GM23338 (cell line): ENCODE data around the gene GTPBP4.

Experiments used
- CREB1 ChIP-seq: fragments of 250-450 bp; sonication (Bioruptor Pico); IDR thresholded peaks from 2 replicates; pipeline ENCODE4 v1.5.0; 2020; ENCODE audit warnings: low read depth, mild to moderate bottlenecking, moderate library complexity
- EZH2 ChIP-seq: fragments of 200-600 bp; sonication (generic); IDR thresholded peaks from one replicate; pipeline ENCODE4 v1.8.0; 2017; ENCODE audit warnings: antibody characterized with exemption, mild to moderate bottlenecking, low read depth; ENCODE audit not compliant: unreplicated experiment
- EZH2phosphoT487 ChIP-seq: fragments of 200-600 bp; sonication (generic); IDR thresholded peaks from one replicate; pipeline ENCODE4 v1.8.1; 2018; ENCODE audit warnings: antibody characterized with exemption; ENCODE audit not compliant: unreplicated experiment
- JUNB ChIP-seq: IDR thresholded peaks from one replicate; pipeline ENCODE4 v1.6.1; 2016; ENCODE audit warnings: antibody characterized with exemption; ENCODE audit not compliant: unreplicated experiment
- NANOG ChIP-seq: IDR thresholded peaks from 2 replicates; pipeline ENCODE4 v1.6.1; 2016; ENCODE audit warnings: antibody characterized with exemption, borderline replicate concordance
- POLR2AphosphoS5 ChIP-seq: IDR thresholded peaks from 2 replicates; pipeline ENCODE4 v1.6.1; 2016; ENCODE audit warnings: antibody characterized with exemption, low read depth
- ZNF331 ChIP-seq: fragments of 250-450 bp; sonication (Bioruptor Pico); IDR thresholded peaks from 2 replicates; pipeline ENCODE4 v1.5.0; 2020; ENCODE audit warnings: low read depth, mild to moderate bottlenecking, moderate library complexity
- TF ChIP-seq, protein P1 (sequence below), 2 experiments: fragments of 200-600 bp in 1 of 2; sonication (generic) in 1 of 2; conservative IDR thresholded peaks; 2 replicates each; pipeline versions ENCODE4 v1.5.1 to v1.6.1; 2016 to 2017; ENCODE audit warnings: antibody characterized with exemption in 2 of 2, low read depth in 2 of 2, mild to moderate bottlenecking in 2 of 2, moderate library complexity in 1 of 2
- TF ChIP-seq, protein P2 (sequence below): IDR thresholded peaks from one replicate; pipeline ENCODE4 v1.6.1; 2018; ENCODE audit warnings: antibody characterized with exemption; ENCODE audit not compliant: unreplicated experiment
- TF ChIP-seq, protein P3 (sequence below): IDR thresholded peaks from 2 replicates; pipeline ENCODE4 v1.6.1; 2016; ENCODE audit warnings: antibody characterized with exemption
- TF ChIP-seq, protein P4 (sequence below): fragments of 250-450 bp; sonication (Bioruptor Pico); IDR thresholded peaks from 2 replicates; pipeline ENCODE4 v1.5.0; 2020; ENCODE audit warnings: mild to moderate bottlenecking, moderate library complexity

DNA sequence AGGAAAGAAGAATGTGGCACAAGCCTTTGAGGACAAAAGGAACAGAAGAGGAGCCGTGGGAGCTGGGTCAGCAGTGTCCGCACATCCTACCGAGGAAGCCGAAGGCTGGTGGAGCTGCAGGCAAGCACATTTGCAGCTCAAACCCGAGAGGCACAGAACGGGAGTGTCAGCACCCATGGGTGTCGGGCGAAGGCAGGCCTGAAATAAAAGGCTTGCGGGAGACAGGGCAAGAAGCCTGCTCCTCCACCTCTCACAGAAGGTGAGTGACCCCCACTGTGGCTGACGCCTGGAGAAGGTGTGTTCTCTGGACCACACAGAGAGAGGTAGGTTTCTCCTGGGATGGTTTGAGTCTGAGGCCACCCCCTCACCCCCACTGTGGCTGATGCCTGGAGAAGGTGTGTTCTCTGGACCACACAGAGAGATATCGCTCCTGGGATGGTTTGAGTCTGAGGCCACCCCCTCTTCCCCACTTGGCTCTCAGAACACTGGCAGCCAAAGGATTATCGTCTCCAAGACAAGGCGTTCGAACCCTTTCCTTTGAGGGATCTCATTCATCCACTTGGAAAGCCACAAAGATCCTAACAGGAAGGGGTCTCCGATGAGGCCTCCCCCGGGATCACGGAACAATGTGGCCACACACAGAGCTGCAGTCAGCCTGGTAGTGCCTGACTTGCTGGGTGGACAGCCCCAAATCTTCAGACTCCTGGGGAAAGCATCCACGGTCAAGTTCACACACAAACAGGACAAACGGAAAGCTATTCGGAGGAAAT, 21.6 kb upstream of the GTPBP4 start:
- no peak for TF ChIP-seq JUNB
- TF ChIP-seq, protein P1, sequence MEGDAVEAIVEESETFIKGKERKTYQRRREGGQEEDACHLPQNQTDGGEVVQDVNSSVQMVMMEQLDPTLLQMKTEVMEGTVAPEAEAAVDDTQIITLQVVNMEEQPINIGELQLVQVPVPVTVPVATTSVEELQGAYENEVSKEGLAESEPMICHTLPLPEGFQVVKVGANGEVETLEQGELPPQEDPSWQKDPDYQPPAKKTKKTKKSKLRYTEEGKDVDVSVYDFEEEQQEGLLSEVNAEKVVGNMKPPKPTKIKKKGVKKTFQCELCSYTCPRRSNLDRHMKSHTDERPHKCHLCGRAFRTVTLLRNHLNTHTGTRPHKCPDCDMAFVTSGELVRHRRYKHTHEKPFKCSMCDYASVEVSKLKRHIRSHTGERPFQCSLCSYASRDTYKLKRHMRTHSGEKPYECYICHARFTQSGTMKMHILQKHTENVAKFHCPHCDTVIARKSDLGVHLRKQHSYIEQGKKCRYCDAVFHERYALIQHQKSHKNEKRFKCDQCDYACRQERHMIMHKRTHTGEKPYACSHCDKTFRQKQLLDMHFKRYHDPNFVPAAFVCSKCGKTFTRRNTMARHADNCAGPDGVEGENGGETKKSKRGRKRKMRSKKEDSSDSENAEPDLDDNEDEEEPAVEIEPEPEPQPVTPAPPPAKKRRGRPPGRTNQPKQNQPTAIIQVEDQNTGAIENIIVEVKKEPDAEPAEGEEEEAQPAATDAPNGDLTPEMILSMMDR (conservative IDR thresholded peaks at IDR 0.05; ENCODE audit: low read depth in 2 of 2), result no peak
- TF ChIP-seq CREB1 (CRISPR knock-in tag), result no peak
- TF ChIP-seq EZH2, result no peak
- TF ChIP-seq EZH2phosphoT487, result no peak
- TF ChIP-seq POLR2AphosphoS5, result no peak
- TF ChIP-seq, protein P2, sequence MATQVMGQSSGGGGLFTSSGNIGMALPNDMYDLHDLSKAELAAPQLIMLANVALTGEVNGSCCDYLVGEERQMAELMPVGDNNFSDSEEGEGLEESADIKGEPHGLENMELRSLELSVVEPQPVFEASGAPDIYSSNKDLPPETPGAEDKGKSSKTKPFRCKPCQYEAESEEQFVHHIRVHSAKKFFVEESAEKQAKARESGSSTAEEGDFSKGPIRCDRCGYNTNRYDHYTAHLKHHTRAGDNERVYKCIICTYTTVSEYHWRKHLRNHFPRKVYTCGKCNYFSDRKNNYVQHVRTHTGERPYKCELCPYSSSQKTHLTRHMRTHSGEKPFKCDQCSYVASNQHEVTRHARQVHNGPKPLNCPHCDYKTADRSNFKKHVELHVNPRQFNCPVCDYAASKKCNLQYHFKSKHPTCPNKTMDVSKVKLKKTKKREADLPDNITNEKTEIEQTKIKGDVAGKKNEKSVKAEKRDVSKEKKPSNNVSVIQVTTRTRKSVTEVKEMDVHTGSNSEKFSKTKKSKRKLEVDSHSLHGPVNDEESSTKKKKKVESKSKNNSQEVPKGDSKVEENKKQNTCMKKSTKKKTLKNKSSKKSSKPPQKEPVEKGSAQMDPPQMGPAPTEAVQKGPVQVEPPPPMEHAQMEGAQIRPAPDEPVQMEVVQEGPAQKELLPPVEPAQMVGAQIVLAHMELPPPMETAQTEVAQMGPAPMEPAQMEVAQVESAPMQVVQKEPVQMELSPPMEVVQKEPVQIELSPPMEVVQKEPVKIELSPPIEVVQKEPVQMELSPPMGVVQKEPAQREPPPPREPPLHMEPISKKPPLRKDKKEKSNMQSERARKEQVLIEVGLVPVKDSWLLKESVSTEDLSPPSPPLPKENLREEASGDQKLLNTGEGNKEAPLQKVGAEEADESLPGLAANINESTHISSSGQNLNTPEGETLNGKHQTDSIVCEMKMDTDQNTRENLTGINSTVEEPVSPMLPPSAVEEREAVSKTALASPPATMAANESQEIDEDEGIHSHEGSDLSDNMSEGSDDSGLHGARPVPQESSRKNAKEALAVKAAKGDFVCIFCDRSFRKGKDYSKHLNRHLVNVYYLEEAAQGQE, result no peak
- TF ChIP-seq NANOG, result no peak
- TF ChIP-seq, protein P3, sequence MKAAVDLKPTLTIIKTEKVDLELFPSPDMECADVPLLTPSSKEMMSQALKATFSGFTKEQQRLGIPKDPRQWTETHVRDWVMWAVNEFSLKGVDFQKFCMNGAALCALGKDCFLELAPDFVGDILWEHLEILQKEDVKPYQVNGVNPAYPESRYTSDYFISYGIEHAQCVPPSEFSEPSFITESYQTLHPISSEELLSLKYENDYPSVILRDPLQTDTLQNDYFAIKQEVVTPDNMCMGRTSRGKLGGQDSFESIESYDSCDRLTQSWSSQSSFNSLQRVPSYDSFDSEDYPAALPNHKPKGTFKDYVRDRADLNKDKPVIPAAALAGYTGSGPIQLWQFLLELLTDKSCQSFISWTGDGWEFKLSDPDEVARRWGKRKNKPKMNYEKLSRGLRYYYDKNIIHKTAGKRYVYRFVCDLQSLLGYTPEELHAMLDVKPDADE, result no peak
- TF ChIP-seq, protein P4, sequence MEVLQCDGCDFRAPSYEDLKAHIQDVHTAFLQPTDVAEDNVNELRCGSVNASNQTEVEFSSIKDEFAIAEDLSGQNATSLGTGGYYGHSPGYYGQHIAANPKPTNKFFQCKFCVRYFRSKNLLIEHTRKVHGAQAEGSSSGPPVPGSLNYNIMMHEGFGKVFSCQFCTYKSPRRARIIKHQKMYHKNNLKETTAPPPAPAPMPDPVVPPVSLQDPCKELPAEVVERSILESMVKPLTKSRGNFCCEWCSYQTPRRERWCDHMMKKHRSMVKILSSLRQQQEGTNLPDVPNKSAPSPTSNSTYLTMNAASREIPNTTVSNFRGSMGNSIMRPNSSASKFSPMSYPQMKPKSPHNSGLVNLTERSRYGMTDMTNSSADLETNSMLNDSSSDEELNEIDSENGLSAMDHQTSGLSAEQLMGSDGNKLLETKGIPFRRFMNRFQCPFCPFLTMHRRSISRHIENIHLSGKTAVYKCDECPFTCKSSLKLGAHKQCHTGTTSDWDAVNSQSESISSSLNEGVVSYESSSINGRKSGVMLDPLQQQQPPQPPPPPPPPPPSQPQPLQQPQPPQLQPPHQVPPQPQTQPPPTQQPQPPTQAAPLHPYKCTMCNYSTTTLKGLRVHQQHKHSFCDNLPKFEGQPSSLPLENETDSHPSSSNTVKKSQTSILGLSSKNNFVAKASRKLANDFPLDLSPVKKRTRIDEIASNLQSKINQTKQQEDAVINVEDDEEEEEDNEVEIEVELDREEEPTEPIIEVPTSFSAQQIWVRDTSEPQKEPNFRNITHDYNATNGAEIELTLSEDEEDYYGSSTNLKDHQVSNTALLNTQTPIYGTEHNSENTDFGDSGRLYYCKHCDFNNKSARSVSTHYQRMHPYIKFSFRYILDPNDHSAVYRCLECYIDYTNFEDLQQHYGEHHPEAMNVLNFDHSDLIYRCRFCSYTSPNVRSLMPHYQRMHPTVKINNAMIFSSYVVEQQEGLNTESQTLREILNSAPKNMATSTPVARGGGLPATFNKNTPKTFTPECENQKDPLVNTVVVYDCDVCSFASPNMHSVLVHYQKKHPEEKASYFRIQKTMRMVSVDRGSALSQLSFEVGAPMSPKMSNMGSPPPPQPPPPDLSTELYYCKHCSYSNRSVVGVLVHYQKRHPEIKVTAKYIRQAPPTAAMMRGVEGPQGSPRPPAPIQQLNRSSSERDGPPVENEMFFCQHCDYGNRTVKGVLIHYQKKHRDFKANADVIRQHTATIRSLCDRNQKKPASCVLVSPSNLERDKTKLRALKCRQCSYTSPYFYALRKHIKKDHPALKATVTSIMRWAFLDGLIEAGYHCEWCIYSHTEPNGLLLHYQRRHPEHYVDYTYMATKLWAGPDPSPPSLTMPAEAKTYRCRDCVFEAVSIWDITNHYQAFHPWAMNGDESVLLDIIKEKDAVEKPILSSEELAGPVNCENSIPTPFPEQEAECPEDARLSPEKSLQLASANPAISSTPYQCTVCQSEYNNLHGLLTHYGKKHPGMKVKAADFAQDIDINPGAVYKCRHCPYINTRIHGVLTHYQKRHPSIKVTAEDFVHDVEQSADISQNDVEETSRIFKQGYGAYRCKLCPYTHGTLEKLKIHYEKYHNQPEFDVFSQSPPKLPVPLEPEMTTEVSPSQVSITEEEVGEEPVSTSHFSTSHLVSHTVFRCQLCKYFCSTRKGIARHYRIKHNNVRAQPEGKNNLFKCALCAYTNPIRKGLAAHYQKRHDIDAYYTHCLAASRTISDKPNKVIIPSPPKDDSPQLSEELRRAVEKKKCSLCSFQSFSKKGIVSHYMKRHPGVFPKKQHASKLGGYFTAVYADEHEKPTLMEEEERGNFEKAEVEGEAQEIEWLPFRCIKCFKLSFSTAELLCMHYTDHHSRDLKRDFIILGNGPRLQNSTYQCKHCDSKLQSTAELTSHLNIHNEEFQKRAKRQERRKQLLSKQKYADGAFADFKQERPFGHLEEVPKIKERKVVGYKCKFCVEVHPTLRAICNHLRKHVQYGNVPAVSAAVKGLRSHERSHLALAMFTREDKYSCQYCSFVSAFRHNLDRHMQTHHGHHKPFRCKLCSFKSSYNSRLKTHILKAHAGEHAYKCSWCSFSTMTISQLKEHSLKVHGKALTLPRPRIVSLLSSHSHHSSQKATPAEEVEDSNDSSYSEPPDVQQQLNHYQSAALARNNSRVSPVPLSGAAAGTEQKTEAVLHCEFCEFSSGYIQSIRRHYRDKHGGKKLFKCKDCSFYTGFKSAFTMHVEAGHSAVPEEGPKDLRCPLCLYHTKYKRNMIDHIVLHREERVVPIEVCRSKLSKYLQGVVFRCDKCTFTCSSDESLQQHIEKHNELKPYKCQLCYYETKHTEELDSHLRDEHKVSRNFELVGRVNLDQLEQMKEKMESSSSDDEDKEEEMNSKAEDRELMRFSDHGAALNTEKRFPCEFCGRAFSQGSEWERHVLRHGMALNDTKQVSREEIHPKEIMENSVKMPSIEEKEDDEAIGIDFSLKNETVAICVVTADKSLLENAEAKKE (CRISPR knock-in tag), result no peak
- no peak for TF ChIP-seq ZNF331 (CRISPR knock-in tag)
